Measurements from ENCODE around the gene RNF224.

GRCh38 chr9:137250329-137251193 is 23.3 kb downstream of the RNF224 start:
- TF ChIP-seq CTCF (IDR thresholded peaks at IDR 0.05; ENCODE audit: low read depth, low read length) (no peak), EZH2phosphoT487 (IDR thresholded peaks at IDR 0.05; ENCODE audit: low read depth) (no peak)

Data from OCI-LY3 (cell line).